SIG-M5 treated with dmso at 0.1 percent for 504 hours (cell line): ENCODE results near the gene ZNF318.
"Not testable (repeated sequence)": the region's sequence is repeated elsewhere in the genome, so short reads cannot be mapped to it uniquely, and the experiment has no call there.

Experiments used
- DNase-seq: peaks from one replicate; lab custom pipeline; 2025; ENCODE audit not compliant: unreplicated experiment; lab: John Stamatoyannopoulos, UW

ZNF318 gene

GRCh38 chr6:43369174-43370002, at the start of gene ZNF318:
Gene ZNF318, minus strand, starts transcription at chr6:43369647. Its CDS starts 282 bp downstream, at chr6:43369365.
- peak; percentile 95 for DNase-seq

- no peak for DNase-seq
Measured at GRCh38 chr6:43416935-43417334, 47.5 kb upstream of the ZNF318 start.

- not testable (repeated sequence) for DNase-seq
Measured at GRCh38 chr6:43415275-43415674, 45.8 kb upstream of the ZNF318 start.

- DNase-seq = no peak
Measured at GRCh38 chr6:43413002-43413401, 43.6 kb upstream of the ZNF318 start.

GRCh38 chr6:43412541-43412940, 43.1 kb upstream of the ZNF318 start:
- DNase-seq = no peak

- DNase-seq = not testable (repeated sequence)
Measured at GRCh38 chr6:43410776-43411175, 41.3 kb upstream of the ZNF318 start.

- DNase-seq = no peak
Measured at GRCh38 chr6:43408259-43408658, 38.8 kb upstream of the ZNF318 start.

GRCh38 chr6:43407296-43407695, 37.8 kb upstream of the ZNF318 start:
- no peak for DNase-seq

- DNase-seq = no peak
Measured at GRCh38 chr6:43405354-43405753, 35.9 kb upstream of the ZNF318 start.

GRCh38 chr6:43402820-43403219, 33.4 kb upstream of the ZNF318 start:
- DNase-seq = no peak

GRCh38 chr6:43401730-43402129, 32.3 kb upstream of the ZNF318 start:
- DNase-seq = no peak

GRCh38 chr6:43399932-43400487, 30.6 kb upstream of the ZNF318 start:
- no peak for DNase-seq

GRCh38 chr6:43396408-43397149, 27.1 kb upstream of the ZNF318 start:
- peak; percentile 23 for DNase-seq

- DNase-seq = no peak
Measured at GRCh38 chr6:43395776-43396175, 26.3 kb upstream of the ZNF318 start.

GRCh38 chr6:43394982-43395381, 25.5 kb upstream of the ZNF318 start:
- DNase-seq = no peak

GRCh38 chr6:43393602-43394001, 24.2 kb upstream of the ZNF318 start:
- DNase-seq = peak; percentile 32

GRCh38 chr6:43393133-43393532, 23.7 kb upstream of the ZNF318 start:
- DNase-seq = not testable (repeated sequence)

- no peak for DNase-seq
Measured at GRCh38 chr6:43391440-43392031, 22.1 kb upstream of the ZNF318 start.

GRCh38 chr6:43390753-43391439, 21.4 kb upstream of the ZNF318 start:
- DNase-seq = not testable (repeated sequence)

GRCh38 chr6:43389730-43390295, 20.4 kb upstream of the ZNF318 start:
- DNase-seq = no peak

GRCh38 chr6:43386492-43386891, 17.0 kb upstream of the ZNF318 start:
- DNase-seq = no peak
